A549 treated with CpdA at 1 μM for 4 hours (cell line): Measurements from ENCODE around the gene CEBPA. TPM values are rescaled to one million over a fixed set of nuclear protein-coding genes. Genes with fewer than 3 reads are reported as not detected.

Experiments
- total RNA-seq: library from RNA; stranded (reverse); fragments of 200-300 nt; extraction: Qiagen RNA extraction; gene quantifications from 5 replicates; pipeline ENCODE4 v1.2.3, GENCODE V29; 2022; ENCODE audit warnings: low read depth

CEBPA gene
- 4.8 to 8.9 TPM (median 7.5 TPM) in 5 replicates for total RNA-seq

DNA sequence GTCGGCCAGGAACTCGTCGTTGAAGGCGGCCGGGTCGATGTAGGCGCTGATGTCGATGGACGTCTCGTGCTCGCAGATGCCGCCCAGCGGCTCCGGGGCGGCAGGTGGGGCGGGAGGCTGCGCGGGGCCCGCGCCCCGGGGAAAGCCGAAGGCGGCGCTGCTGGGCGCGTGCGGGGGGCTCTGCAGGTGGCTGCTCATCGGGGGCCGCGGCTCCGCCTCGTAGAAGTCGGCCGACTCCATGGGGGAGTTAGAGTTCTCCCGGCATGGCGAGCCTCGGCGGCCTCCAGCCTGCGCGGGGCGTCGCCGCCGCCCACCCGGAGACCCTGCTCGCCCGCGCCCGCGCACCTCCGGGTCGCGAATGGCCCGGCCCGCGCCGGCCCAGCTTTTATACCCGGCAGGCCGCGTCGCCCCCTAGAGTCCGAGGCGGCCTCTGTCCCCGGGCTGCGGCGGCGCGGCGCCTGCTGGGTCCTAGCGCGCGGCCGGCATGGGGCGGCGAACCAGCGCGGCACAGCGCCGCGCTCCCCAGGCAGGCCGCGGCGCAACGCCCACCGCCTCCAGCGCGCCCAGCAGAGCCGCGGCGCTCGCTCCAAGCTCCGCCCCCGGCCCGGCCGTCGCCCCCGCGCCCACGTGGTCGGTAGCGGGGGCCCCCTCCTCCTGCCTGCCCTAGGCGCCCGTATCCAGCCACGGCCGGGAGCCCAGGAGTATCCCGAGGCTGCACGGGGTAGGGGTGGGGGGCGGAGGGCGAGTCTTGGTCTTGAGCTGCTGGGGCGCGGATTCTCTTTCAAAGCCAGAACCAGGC, at the start of gene CEBPA:
Gene CEBPA, minus strand, starts transcription at position 360 of the 799 bp plus-strand sequence. Its CDS starts 120 bp downstream, at position 240.

Other genes starting within 250 kb of the CEBPA start
- 50.9 to 71.5 TPM (median 56.4 TPM) in 5 replicates for gene RHPN2, start 237.6 kb downstream of the CEBPA start, total RNA-seq
- gene GPATCH1, start 221.4 kb downstream of the CEBPA start, total RNA-seq = 13.2 to 15.5 TPM (median 14.9 TPM) in 5 replicates
- gene WDR88, start 170.4 kb downstream of the CEBPA start, total RNA-seq = not detected in 5 replicates
- 30.8 to 58.6 TPM (median 51.9 TPM) in 5 replicates for gene LRP3, start 108.2 kb downstream of the CEBPA start, total RNA-seq
- gene SLC7A10, start 76.7 kb downstream of the CEBPA start, total RNA-seq = 0.08 to 0.17 TPM (median 0.10 TPM) in 3 of 5 replicates, not detected in the others
- 35.9 to 39.0 TPM (median 36.4 TPM) in 5 replicates for gene CEBPG, start 71.2 kb upstream of the CEBPA start, total RNA-seq
- 98.1 to 123 TPM (median 118 TPM) in 5 replicates for gene PEPD, start 219.3 kb upstream of the CEBPA start, total RNA-seq